HepG2 (cell line): ENCODE measurements around the gene ETS1.

ENCODE experiments used
- CBX5 ChIP-seq: sonication (generic); formaldehyde crosslinking; IDR thresholded peaks from 2 replicates; pipeline ENCODE4 v1.4.0; 2020; ENCODE audit warnings: missing genetic modification reagents, borderline replicate concordance
- POLR2A ChIP-seq, 2 experiments: IDR thresholded peaks; 2 replicates each; pipeline ENCODE4 v1.6.1; 2011; ENCODE audit warnings: low read depth in 2 of 2, low read length in 2 of 2, mild to moderate bottlenecking in 1 of 2, moderate library complexity in 1 of 2; ENCODE audit not compliant: insufficient read depth in 1 of 2
- TCF7L2 ChIP-seq: IDR thresholded peaks from 2 replicates; pipeline ENCODE4 v1.6.1; 2011; ENCODE audit warnings: mild to moderate bottlenecking, low read depth, low read length, moderate library complexity
- TF ChIP-seq, protein P1 (sequence below): sonication (generic); formaldehyde crosslinking; IDR thresholded peaks from 2 replicates; pipeline ENCODE4 v1.5.0; 2020; ENCODE audit warnings: mild to moderate bottlenecking, missing genetic modification reagents, moderate library complexity

DNA sequence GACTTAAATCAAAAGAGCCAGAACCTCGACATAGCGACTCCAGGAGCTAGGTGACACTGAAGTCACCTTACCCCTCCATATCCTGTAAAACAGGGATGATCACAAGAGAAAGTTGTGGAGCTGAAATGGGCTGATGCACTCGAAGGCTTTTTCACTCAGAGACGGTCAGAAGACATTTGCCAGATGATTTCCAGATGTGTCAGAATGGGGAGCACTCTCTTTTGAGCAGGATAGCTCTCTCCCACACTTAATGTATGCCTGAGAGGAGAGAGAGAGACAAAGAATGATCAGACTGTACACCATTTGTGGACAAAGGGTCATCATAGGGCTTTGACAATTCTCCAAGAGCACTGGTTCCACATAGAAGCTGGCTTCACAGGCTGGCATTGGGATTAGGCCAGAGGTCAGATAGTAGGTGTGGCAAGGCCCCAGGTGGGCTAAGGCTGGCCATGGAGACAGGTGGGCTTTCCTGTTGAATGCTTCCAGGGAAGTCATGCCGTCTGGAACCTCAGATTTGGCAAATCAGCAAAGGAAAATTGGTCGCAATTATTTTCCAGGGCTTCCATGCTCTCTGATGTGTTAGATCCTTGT, 42.3 kb upstream of the ETS1 start:
- no peak for TF ChIP-seq CBX5 (CRISPR knock-in tag)
- no peak for TF ChIP-seq TCF7L2
- TF ChIP-seq, protein P1, sequence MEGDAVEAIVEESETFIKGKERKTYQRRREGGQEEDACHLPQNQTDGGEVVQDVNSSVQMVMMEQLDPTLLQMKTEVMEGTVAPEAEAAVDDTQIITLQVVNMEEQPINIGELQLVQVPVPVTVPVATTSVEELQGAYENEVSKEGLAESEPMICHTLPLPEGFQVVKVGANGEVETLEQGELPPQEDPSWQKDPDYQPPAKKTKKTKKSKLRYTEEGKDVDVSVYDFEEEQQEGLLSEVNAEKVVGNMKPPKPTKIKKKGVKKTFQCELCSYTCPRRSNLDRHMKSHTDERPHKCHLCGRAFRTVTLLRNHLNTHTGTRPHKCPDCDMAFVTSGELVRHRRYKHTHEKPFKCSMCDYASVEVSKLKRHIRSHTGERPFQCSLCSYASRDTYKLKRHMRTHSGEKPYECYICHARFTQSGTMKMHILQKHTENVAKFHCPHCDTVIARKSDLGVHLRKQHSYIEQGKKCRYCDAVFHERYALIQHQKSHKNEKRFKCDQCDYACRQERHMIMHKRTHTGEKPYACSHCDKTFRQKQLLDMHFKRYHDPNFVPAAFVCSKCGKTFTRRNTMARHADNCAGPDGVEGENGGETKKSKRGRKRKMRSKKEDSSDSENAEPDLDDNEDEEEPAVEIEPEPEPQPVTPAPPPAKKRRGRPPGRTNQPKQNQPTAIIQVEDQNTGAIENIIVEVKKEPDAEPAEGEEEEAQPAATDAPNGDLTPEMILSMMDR (CRISPR knock-in tag) = no peak
- no peak for TF ChIP-seq POLR2A (IDR thresholded peaks at IDR 0.05; ENCODE audit: insufficient read depth in 1 of 2, low read depth in 2 of 2, low read length in 2 of 2)
